Stimulated activated CD4-positive, alpha-beta T cell treated with anti-CD3 and anti-CD28 coated beads, Interleukin-1b, Interleukin-23, amount 100 ng/mL, for 48 hours (primary cell): ENCODE data around the gene LDAF1.

Experiments used
- DNase-seq: peaks from one replicate; pipeline ENCODE4 v3.0.0-alpha.2; 2020

LDAF1 gene

DNA sequence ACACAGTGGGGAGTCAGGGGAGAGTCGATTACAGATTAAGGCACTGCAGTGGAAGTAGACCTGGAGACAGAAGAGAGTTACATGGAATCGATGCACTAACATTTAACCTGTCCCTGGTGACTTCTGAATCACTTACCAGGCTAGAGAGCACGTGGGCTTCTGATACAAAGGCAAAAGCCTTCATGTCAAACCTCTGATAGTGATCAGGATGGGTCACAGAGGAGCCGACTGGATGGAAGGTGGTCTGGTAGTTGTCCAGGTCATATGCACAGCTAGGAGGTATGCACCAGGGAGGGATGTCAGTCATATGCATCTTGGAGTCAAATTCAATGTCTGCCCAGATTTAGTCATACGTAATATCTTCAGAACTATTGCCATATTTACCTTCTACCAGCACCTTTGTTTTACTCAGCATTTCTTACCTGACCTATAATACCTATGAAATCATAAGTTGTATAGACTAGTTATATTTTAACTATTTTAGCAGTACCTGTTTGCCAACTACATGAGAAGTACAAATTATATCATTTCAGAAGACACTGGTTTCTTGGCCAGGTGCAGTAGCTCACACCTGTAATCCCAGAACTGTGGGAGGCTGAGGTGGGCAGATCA is 41.2 kb downstream of the LDAF1 start:
- DNase-seq, result no peak

DNA sequence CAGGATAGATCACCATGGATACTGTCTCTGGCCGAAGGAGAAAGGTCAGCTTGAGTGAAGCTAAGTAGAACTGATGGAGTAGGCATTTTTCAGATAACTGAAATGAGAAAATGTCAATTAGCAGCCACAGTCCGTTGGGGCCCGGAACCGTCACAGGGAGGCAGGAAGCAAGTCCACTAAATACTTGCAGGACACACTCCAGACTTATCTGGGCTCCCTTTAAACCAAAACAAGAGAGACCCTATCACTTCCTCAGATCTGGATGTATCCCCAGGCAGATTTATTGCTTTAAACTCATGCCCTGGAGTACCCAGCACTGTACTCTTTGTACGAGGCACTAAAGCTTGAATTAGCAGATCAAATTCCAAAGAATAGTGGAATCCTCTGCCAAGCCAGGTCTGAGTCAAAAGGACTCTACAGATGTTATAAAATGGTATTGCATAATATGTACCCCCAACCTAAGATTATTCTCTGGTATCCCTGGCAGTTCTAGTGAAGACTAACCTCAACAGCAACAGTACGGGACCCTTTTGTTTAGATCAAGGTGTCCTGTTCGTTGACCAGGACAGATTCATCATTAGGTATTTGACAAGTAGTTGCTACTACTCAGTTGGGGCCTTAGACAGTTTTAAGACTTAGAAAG is 44.8 kb downstream of the LDAF1 start:
- no peak for DNase-seq

DNA sequence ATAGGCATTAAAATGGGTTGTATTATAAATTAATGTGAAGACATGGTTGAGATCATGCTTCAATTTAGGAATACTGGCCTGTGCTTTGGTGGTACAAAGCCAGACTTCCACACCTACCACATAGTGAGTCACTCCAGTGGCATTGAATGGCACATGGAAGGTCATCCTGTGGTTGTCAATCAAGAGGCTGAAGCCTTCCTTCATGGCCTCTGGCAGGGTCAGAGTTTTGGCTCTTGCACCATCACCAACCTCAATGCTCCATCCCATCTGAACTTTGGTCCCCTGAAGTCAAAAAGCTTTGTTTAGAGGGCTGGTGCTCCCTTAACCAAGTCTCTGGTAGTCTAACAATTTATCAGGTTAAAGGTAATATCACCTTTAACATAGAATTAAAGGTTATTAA is 46.8 kb downstream of the LDAF1 start:
- no peak for DNase-seq

DNA sequence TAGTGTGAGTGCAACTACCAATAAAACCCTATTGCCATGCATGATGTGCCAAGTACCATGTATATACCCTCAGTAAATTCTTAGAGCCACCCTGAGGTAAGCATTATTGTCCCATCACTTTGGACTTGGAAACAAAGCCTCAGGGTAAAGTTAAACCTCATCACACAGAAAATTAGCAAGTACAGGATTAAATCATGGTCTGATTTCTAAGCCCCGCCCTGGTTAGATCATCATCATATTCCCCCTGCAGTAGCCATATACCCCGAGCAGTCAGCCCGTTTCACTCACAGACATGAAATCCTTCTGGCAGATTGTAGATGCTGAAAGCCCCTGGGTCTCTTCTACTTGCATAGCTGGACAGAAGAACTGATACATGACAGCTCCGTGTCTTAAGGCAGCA is 48.1 kb downstream of the LDAF1 start:
- no peak for DNase-seq

DNA sequence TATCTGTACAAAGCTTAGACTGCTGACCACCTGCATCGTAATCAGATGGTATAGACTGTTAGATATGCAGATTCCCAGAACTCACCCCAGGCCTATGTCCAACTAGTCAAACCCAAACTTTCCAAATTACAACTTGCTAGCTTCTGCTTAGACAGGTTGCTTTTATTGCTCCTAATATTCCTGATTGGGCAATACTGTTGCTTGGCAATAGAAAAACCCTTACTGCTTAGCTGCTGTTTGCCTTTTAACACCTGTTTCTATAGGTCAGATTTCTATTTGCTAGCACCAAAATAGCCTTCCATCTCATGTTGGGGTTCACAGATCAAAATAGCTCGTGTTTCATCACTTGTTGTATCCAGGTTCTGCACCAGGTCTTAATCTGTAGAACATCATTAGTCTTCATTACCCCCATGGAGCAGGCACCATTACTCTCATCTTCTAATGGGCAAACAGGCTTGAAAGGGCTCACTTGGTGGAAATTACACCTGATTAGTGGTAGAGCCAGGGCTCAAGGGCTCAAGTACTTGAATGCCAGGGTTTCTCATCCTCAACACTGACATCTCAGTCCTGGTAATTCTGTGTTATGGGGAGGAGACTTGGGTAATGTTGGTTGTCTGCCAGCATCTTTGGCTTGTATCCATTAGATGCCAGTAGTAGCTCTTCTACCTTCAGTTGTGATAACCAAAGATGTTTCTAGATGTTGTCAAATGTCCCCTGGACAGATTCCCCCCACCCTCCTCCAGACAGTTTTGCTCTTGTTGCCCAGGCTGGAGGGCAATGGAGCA is 50.2 kb downstream of the LDAF1 start:
- DNase-seq, result no peak

DNA sequence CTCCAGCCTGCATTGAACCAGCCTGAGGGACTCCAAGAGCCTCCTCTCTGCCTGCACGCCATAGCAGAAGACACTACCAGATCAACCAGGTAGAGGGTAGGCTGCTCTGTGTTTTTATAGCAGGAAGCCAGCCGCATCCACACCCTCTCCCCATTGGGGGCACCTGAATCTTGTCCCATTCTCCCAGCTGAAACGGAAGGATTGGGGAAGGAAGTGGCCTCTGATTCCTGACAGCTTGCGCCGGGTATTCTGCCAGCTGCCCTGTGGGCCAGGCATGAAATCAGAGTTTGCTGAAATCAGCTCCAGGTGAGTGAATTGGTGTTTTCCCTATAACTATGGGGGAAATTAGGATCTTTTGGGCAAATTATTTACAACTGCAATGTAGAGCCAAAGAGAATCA is 53.0 kb downstream of the LDAF1 start, which contains the start of gene ZP2:
Gene ZP2 (minus strand): TSS at position 89 of the 400 bp plus-strand sequence. CDS start 27 bp downstream, at position 62.
- DNase-seq, result no peak

DNA sequence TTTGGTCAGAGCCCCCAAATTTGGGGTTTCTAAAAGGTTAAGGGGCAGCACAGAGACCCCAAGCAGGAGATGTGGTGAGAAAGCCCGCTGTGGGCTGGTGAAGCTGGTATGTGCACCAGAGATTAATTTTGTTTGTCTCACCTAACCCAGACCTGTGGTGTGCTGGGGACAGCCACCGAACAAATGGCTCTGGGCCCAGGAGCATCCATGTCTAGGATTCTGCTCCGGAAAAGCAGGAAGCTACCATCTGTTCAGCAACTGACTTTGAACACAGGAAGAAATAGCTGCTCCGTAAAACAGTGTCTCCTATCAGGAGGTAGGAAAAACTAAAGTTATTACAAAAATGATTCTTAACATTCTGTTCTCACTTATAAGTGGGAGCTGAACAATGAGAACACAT is 55.6 kb downstream of the LDAF1 start:
- DNase-seq, result no peak

DNA sequence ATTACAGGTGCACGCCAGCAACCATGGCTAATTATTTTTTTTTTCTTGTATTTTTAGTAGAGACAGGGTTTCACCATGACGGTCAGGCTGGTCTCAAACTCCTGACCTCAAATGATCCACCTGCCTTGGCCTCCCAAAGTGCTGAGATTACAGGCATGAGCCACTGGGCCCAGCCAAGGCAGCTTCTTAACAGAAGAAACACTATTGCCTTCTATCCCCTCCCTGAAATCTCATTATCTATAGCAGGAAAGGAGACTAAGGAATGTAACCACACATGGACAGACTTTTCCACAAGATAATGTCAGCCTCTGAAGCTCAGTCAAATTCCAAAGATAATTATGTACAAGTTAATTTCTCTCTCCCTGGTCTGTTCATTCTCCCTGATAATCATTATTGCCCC is 58.6 kb downstream of the LDAF1 start:
- no peak for DNase-seq

DNA sequence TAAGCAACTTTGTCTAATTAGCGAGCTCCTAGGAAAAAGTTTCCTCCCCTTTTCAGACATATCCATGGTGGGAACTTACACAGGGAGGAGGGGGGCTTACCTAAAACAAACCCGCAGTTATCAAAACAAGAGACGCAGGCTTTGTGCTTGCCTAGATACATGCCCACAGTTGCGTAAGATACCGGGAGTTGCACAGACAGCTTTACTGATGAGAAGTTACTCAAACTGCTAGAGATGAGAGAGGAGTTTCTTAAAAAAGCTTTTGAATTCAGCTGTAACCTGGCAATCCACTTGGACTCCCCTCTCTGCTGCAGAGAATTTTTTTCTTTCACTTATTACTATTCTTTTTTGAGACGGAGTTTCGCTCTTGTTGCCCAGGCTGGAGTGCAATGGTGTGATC is 59.7 kb downstream of the LDAF1 start:
- DNase-seq, result no peak

DNA sequence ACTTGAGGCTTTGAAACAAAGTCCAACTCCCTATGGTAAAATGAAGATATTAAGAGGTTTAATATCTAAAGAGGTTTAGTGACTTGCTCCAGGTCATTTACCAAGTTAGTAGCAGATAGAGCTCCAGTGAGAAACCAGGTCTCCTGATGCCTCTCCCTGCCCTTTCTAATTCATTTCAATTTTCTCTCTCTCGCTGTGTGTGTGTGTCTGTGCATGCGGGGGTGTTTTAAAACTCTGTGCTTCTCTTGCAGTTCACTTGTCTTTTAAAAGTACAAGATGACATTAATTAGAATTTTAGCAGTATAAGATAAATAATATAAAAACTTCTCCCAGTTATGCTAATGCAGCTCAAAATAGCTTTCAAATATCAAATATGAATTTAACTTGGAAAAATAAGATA is 61.1 kb downstream of the LDAF1 start:
- DNase-seq, result no peak

DNA sequence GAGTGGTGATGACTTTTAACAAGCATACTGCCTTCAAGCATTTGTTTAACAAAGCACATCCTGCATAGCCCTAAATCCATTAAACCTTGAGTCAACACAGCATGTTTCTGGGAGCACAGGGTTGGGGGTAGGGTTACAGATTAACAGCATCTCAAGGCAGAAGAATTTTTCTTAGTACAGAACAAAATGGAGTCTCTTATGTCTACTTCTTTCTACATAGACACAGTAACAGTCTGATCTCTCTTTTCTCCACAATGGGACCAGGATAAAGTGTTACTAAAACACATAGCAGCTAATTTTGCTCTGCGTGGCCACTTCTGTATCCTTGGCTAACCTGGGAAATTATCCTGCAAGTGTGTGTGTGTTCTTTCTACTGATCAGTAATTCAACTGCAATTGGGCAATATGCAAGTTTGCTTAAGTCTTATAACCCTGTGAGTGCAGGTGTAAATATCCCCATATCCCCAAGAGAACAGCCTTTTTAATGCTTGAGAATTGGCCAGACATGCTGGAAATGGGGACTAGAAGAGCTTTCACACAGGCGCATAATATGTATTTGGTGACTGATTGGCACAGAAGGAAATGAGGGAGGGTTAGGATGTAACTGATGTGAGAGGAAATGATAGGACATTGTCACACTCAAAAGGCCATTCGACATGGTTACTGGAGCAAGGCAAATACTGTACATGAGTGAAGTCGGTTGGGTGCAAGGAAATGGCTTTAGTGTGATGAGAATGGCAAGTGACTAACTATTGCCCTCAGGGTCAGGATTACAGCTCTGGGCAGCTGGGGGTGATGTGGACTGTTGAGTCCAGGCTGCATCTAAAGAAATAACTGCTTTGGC is 64.2 kb downstream of the LDAF1 start:
- no peak for DNase-seq

DNA sequence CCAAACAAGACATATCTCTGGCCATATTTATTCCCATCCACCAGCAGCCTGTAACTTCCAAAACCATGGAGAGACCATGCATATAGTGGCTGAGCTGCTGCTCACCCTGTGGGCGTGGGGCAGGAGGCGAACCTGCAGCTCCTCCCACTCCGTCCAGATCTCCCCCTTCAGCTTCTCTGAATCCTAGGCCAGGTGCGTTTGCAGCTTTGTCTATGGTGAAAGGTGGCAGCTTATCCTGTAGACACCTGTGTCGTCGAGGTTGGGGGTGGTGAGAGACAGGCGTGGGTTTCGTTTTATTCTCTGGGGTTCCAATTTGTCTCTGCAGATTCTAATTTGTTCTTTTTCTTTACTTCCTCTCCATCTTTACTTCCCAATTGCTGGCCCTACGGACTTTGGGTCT is 65.3 kb downstream of the LDAF1 start:
- no peak for DNase-seq

DNA sequence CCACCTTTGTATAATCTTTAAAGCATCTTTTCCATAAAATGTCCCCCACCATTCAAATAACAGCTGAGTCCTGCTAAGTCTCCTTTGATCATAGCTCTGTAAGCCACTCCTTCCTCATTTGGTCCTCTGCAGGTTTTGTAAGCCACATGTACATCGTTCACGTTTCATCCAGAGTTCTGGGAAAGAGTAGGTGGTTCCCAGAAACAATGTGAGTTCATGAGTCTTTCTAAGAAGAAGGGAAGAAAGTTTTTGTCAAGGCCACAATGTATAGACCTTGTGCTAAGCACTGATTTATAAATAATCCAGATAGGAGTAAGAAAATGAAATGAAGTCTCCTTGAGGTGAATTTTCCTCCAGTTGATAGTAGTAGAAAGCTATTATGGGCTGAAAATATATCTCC is 66.3 kb downstream of the LDAF1 start:
- no peak for DNase-seq

DNA sequence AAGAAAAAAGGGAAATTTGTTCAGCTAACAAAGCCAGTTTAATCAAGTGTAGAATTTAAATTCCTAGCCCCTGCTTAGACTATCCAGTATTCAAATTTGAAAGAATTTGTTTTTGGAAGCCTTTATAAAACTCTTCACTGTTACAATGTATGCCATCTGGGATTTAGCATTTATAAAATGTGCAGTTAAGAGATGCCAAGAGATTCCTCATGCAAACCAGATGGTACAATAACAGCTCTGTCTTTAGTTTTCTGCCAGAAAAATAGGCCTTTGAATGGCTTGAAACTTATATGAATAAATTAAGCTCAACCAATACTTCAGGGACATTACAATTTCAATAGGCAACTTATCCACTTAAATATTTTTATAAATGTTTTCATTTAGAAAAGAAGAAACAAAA is 68.3 kb downstream of the LDAF1 start:
- no peak for DNase-seq

DNA sequence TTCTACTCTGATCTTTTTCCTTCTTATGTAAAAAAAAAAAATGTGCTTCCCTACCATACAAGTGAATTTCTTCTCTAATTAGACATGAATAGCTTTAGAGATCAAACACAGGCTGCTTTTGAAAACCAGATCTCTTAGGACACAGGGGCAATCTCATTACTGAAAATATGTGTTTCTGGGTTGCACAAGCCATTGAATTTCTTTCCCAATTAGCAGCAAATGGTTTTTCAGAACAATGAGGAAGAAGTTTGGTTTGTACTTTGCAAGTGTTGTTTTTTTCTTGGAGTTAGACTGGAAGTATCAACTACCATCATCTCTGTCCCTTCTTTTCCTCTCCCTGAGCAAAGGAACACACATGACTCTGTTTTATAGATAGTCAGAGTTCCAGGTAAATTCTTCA is 69.4 kb downstream of the LDAF1 start:
- DNase-seq, result no peak

DNA sequence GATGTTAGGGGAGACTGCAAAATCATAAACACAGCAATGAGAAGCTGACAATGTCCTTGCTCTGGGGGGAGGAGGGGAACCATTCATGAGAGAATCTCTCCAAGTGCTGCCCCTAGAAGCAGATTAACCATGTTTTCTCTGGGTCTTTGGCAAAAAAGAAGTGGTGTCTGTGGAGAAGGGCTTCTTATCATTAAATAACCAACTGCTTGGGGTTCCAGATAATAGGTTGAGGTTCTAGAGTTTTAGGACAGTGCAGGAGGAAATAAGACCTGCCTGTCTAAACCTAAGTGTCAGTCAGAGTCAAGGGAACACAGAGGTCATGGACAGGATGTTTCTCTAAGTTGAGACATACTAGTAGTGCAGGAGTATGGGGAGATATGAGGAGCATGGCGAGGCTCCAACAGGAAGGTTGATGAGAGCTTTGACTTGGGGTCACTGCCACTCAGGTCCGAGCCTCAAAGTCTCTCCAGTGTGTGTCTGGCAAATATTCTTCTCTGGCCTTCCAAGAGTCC is 69.9 kb downstream of the LDAF1 start:
- no peak for DNase-seq
